Testis (tissue), 3 donors: ENCODE measurements around the gene PIM3. TPM values are rescaled to one million over a fixed set of nuclear protein-coding genes. Genes with fewer than 3 reads are reported as not detected.

ENCODE experiments used
- DNase-seq: peaks from one replicate; pipeline ENCODE4 v3.0.0-alpha.2; 2019
- H3K27ac ChIP-seq, 2 donors: fragments of 200-600 bp; sonication (generic); one replicate each; pipeline ENCODE4 v1.5.1; 2019
- H3K27me3 ChIP-seq: fragments of 200-600 bp; sonication (generic); one replicate; pipeline ENCODE4 v1.5.1; 2019
- H3K36me3 ChIP-seq: fragments of 200-600 bp; sonication (generic); one replicate; pipeline ENCODE4 v1.5.1; 2017; ENCODE audit warnings: low read depth; ENCODE audit errors: missing control alignments
- H3K4me1 ChIP-seq: fragments of 200-600 bp; sonication (generic); one replicate; pipeline ENCODE4 v1.5.1; 2019
- H3K4me3 ChIP-seq, 2 donors: fragments of 200-600 bp; sonication (generic); one replicate each; pipeline ENCODE4 v1.5.1; 2017 to 2019
- H3K9me3 ChIP-seq: fragments of 200-600 bp; sonication (generic); one replicate; pipeline ENCODE4 v1.5.1; 2017
- POLR2A ChIP-seq: fragments of 450-650 bp; IDR thresholded peaks from one replicate; pipeline ENCODE4 v1.6.1; 2017; ENCODE audit warnings: antibody characterized with exemption, mild to moderate bottlenecking, moderate library complexity
- WGBS, 2 donors: methylation state at CpG; one replicate each; pipeline ENCODE4 v1.1.5; 2018; 5-methylcytosine and 5-hydroxymethylcytosine counted together
- intact Hi-C: fragments of 100-400 bp; cut with DNase I; formaldehyde crosslinking; loops from one replicate; pipeline ENCODE4 v1.15.1; 2023; ENCODE audit warnings: low total_unique reads
- polyA plus RNA-seq: library from polyadenylated mRNA; stranded (reverse); fragments of 350-450 nt; fragmentation: Illumina TruSeq; extraction: RNeasy Lipid Tissue Mini Kit (QIAGEN cat#74804); gene quantifications from one replicate; pipeline ENCODE4 v1.2.3, GENCODE V29; 2014; ENCODE audit warnings: low read depth, low replicate concordance; ENCODE audit not compliant: insufficient read depth
- total RNA-seq, 2 donors: library from RNA; depleted of rRNA; stranded (reverse); fragments of >200 nt; gene quantifications; one replicate each; pipeline ENCODE4 v1.2.3, GENCODE V29; 2016
- TF ChIP-seq, protein P1 (sequence below), 3 experiments: fragments of 450-650 bp in 2 of 3; fragments of 200-600 bp in 1 of 3; sonication (generic) in 1 of 3; IDR thresholded peaks; one replicate each; pipeline ENCODE4 v1.5.1; 2016 to 2019; ENCODE audit warnings: antibody characterized with exemption in 3 of 3, mild to moderate bottlenecking in 2 of 3, moderate library complexity in 1 of 3

PIM3 gene
- total and polyA plus RNA-seq, 3 donors from 2014 or later, result 50.8 to 89.9 (median 68.2) TPM

DNA sequence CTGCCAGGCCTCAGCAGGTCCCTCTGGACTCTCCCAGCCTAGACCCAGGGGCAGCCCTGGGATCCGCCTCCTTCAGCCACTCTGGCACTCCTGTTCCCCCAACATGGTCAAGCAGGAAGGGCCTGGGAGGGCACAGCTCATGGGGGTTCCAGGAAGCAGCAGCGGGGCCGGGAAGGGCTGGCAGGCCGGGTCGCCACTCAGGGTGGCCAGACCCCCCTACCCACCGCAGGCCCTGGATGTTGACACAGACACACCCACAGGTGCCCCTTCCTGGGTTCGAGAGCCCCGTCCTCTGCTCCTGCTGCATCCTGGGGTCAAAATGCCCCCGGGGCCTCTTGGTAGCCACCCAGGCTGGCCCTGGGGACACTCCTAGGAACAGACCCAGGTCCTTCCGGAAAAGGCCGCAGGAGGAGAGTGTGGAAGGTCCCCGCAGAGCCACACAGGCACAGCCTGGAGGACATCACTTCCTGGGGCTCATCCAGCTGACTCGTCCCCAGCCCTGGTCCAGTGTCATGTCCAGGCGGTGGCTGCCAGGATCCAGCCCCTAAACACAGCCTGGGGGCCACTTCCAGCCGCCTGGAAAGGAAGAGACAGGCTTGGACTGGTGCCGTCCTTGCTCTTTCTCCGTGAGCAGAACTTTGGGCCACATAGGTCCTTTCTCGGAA, 6.8 kb upstream of the PIM3 start:
- Histone ChIP-seq H3K4me3 (no peak overlapping the region), H3K27me3 (no peaks in the 10 kb centered on the region), H3K27ac (no peak overlapping the region), H3K9me3 (no peaks in the 10 kb centered on the region), H3K4me1 (peaks cover 16% of the 10 kb centered on the region), H3K36me3 (no peaks in the 10 kb centered on the region)
- TF ChIP-seq, protein P1, sequence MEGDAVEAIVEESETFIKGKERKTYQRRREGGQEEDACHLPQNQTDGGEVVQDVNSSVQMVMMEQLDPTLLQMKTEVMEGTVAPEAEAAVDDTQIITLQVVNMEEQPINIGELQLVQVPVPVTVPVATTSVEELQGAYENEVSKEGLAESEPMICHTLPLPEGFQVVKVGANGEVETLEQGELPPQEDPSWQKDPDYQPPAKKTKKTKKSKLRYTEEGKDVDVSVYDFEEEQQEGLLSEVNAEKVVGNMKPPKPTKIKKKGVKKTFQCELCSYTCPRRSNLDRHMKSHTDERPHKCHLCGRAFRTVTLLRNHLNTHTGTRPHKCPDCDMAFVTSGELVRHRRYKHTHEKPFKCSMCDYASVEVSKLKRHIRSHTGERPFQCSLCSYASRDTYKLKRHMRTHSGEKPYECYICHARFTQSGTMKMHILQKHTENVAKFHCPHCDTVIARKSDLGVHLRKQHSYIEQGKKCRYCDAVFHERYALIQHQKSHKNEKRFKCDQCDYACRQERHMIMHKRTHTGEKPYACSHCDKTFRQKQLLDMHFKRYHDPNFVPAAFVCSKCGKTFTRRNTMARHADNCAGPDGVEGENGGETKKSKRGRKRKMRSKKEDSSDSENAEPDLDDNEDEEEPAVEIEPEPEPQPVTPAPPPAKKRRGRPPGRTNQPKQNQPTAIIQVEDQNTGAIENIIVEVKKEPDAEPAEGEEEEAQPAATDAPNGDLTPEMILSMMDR (IDR thresholded peaks at IDR 0.05), result no peak
- TF ChIP-seq POLR2A, result no peak
- WGBS, 2 donors, result 72 to 89% methylated on average over 5 to 10 of the region's 18 CpGs
- intact Hi-C loops, result no loop called here
- DNase-seq, result no peak

DNA sequence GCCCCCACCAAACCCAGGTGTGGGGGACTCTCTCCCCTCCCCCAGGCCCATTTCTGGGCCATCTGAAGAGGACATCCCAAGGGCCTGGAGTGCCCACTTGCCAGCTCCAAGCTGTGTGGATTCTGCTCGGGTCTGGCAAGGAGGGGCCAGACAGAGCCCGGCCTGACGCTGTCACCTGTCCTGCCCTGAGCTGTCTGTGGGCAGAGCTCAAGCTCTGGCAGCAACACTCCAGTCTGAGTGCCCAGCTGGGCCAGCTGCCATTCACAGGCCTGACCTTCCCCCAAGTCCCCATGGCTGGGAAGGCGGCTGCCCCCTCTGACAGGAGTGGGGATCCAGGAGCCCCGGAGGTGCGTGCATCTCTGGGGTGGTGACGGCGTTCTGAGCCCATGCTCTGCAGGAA, 6.2 kb upstream of the PIM3 start:
- TF ChIP-seq, protein P1 (IDR thresholded peaks at IDR 0.05), result no peak
- TF ChIP-seq POLR2A, result no peak
- Histone ChIP-seq H3K36me3 (no peaks in the 10 kb centered on the region), H3K27me3 (no peaks in the 10 kb centered on the region), H3K4me3 (no peak overlapping the region), H3K4me1 (peaks cover 13% of the 10 kb centered on the region), H3K9me3 (no peaks in the 10 kb centered on the region), H3K27ac (no peak overlapping the region)
- 84% methylated on average over 8 of the region's 8 CpGs; no CpG with 5 or more reads in 1 of the 2 donors for WGBS, 2 donors
- no peak for DNase-seq
- intact Hi-C loops, result no loop called here

DNA sequence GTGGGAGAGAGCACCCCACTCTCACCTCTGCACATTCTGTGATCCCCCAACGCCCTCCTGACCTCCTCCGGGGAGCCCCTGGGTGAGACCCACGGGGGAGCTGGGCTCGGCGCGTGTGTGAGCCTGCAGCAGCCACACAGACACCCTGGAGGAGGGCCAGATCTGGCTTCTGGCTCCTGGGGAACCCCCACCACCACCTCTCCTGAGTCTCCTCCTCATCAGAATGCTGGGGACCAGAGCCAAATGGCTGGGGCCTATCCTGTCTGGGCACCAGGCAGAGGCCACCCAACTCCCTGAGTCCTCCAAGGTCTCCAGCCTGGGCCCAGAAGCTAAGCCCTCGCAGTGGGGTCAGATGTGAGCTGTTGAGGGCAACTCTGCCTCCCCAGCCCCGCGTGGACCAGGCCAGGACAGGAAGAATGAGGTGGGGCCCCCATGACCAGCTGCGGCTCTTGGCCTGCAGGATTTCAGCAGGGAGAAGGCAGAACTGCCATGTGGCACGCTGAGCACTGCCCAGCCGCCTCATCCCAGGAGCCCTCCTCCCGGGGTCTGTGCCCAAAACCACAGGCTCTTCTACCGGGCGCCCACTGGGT, 5.5 kb upstream of the PIM3 start:
- H3K27ac ChIP-seq, result no peak overlapping the region
- H3K4me3 ChIP-seq, result no peak overlapping the region
- WGBS, 2 donors, result 83 to 89% methylated on average over 5 to 15 of the region's 15 CpGs
- TF ChIP-seq, protein P1 (IDR thresholded peaks at IDR 0.05), result no peak
- TF ChIP-seq POLR2A, result no peak
- no peaks in the 10 kb centered on the region for H3K27me3 ChIP-seq
- no peaks in the 10 kb centered on the region for H3K36me3 ChIP-seq
- peaks cover 13% of the 10 kb centered on the region for H3K4me1 ChIP-seq
- H3K9me3 ChIP-seq, result no peaks in the 10 kb centered on the region
- DNase-seq, result no peak
- intact Hi-C loops, result no loop called here

DNA sequence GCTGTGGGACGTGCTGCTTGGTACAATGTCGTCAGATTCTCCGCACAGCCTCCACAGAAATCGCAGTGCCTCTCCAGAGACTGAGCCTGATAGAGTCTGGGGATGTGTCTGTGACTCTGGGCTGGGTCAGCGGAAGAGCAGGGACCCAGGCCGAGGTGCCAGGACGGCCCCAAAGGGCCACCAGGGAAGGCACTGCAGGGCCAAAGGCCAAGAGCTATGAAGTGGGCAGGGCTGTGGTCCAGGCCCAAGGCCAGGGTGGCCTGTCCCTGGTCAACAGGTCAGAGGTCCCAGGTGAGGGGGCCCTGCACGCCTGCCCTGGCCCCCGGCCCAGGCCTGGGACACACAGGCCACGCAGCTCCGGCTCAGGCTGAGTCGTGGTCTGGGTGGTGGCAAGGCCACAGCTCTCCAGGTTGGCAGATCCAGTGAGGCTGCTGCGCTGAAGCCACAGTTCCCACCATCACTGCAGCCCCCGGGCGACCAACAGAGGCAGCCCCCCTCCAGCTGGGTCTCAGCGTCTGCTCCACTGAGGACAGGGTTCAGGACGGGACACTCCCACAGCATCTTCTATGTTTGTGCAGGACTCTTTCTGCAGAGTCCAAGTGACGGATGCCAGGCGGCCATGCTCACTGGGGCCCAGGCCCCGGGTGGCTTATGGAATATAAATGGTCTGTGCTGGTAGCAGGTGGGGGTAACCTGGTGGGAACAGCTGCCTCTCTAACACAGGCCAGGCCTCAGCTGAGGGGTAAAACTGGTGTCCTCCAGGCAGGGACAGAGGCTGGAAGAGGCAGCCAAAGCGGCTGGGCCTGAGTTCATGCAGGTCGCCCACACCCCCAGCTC, 4.8 kb upstream of the PIM3 start:
- intact Hi-C loops, result no loop called here
- DNase-seq, result no peak
- TF ChIP-seq, protein P1 (IDR thresholded peaks at IDR 0.05), result no peak
- no peak for TF ChIP-seq POLR2A
- no peaks in the 10 kb centered on the region for H3K36me3 ChIP-seq
- no peaks in the 10 kb centered on the region for H3K9me3 ChIP-seq
- H3K27me3 ChIP-seq, result no peaks in the 10 kb centered on the region
- H3K4me3 ChIP-seq, result no peak overlapping the region
- WGBS, 2 donors, result 92 to 93% methylated on average over 15 to 22 of the region's 22 CpGs
- H3K27ac ChIP-seq, result no peak overlapping the region
- H3K4me1 ChIP-seq, result peaks cover 13% of the 10 kb centered on the region
